ENCODE measurements around the gene GAREM1.
"Not testable (repeated sequence)": the region's sequence is repeated elsewhere in the genome, so short reads cannot be mapped to it uniquely, and the experiment has no call there.

DNA sequence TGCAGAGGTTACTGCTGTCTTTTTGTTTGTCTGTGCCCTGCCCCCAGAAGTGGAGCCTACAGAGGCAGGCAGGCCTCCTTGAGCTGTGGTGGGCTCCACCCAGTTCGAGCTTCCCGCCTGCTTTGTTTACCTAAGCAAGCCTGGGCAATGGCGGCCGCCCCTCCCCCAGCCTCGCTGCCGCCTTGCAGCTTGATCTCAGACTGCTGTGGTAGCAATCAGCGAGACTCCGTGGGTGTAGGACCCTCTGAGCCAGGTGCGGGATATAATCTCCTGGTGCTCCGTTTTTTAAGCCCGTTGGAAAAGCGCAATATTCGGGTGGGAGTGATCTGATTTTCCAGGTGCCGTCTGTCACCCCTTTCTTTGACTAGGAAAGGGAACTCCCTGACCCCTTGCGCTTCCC, 237.3 kb downstream of the GAREM1 start:
- not testable (repeated sequence) for TF ChIP-seq POLR2AphosphoS5 (IDR thresholded peaks at IDR 0.05)
- TF ChIP-seq, protein P1, sequence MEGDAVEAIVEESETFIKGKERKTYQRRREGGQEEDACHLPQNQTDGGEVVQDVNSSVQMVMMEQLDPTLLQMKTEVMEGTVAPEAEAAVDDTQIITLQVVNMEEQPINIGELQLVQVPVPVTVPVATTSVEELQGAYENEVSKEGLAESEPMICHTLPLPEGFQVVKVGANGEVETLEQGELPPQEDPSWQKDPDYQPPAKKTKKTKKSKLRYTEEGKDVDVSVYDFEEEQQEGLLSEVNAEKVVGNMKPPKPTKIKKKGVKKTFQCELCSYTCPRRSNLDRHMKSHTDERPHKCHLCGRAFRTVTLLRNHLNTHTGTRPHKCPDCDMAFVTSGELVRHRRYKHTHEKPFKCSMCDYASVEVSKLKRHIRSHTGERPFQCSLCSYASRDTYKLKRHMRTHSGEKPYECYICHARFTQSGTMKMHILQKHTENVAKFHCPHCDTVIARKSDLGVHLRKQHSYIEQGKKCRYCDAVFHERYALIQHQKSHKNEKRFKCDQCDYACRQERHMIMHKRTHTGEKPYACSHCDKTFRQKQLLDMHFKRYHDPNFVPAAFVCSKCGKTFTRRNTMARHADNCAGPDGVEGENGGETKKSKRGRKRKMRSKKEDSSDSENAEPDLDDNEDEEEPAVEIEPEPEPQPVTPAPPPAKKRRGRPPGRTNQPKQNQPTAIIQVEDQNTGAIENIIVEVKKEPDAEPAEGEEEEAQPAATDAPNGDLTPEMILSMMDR (IDR thresholded peaks at IDR 0.05): not testable (repeated sequence)
